HG02763 (cell line): ENCODE data around the gene SV2B.

Experiments used
- ATAC-seq: cut with Tn5 transposase; IDR thresholded peaks from one replicate; pipeline ENCODE4 v1.9.1; 2021; ENCODE audit warnings: mild to moderate bottlenecking, moderate library complexity; ENCODE audit not compliant: unreplicated experiment

SV2B gene

DNA sequence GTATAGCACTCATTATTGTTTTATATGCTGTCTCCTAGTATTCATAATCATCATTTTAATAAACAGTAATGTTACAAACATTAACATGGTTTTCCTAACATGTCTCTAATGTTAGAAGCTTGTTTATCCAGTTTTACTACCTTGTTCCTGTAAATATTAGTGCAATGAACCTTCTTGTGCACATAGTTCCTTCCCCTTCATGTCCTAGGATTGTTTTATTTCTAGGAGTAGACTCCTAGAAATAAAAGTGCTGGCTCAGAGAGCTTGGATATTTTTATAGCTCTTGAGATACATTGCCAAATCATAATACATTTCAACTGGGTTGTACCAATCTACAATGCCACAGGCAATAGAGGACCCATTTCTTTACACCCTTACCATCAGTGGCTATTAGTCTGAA lies 161.3 kb downstream of the SV2B start:
- no peak for ATAC-seq

DNA sequence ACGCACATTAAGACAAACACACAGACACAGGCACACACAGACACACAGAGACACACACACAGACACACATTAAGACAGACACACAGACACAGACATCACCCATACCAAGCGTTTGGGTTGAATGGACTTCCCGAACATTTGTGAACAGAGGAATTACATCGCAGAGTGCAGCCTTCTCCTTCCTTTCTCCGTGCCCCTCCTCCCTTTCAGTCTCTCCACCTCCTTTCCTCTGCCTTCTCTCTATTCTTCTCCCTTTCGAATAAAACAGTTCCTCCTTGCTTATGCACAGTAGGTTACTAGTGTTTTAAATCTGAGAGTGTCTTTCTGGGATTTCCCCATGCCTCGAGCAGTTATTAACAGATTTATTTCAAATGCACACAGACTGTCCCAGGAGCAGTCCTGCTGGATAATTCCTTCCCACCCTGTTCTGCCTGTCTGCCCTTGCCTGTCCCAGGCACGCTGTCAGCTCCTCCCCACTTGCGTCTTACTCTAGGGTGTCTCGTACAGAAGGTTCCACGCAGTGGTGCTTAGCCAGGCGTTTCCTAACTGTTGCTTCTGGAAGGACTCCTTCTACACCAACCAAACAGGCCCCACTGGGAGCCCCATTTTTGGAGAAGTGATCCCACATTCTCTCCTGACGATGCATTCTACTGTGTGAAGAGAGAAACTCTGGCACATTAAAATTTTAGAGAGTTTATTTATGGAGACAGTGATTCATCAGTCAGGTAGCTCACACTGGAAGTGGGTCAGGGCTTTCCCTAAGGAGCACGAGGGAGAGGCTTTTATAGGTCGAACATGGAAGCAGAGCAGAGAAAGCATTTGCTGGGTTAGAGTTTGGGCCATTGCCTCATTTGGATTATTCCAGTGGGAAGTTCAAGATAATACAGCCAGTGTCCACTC lies 163.8 kb downstream of the SV2B start:
- no peak for ATAC-seq

DNA sequence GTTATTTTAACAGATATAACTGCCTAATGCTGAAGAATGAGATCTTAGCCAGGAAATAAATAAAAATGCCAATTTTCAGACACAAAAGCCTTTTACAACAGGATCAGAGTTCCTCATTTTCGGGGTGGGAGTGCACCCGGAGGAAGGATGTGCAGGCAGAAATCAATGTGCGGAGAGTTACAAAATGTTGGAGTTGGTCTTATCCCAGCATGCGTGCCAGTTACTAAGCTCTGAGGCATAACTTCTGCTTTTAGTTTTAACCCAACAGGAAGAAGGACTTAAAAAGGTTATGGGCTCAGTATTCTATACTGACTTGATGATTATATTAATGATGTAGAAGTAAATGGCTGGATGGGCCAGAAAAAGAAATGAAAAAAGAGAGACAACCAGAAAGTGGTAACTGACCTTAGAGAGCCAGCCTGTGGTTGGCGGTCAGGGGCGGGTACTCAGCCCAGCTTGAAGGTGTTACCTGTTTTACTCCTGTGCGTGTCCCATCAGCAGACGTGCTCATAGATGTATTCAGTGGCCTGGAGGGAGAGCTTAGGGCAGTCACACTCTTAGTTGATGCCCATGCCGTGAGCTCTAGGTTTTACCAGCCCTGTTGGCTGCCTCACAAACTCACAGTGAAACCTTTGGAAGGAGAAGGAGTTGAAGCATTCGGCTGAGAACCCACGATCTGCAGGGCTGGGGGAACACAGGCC lies 164.7 kb downstream of the SV2B start:
- ATAC-seq, result no peak

DNA sequence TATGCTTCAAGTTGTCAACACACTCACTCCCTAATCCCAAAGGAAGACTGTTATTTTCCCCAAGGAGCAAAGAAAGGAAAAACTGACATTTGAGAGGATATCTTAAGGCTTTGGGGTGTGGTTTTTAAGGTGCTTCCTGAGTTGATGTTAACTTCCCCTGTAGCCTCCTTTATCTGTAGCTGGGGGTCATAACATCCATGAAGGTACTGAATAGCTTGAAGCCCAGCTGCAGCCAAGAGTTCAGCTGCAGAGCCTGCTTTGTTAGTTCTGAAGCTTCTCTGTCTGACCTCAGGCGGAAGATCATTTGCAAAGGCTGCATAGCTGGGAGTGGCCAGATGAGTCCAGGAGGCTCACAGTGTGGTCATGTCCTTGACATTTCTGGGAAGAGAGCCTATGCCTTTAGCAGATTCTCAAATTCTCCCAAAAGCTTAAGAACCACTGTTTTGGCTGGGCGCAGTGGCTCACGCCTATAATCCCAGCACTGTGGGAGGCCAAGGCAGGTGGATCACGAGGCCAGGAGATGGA lies 165.4 kb downstream of the SV2B start:
- ATAC-seq, result no peak

DNA sequence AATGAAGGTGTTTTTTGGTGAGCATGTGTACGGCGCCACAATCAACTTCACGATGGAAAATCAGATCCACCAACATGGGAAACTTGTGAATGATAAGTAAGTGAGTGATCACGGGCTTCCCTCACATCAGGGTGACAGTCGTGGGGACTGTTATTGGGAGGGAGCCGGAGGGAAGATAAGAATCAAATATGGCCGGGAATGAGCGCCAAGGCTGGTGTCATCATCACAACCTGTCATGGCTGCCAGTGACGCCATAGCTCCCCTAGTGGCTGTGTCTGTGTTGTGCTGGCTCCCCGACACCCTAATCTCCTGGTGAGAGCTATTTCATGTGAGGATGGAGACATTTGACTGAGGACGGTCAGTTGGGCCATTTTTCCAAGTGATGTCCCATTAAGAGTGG lies 168.5 kb downstream of the SV2B start:
- ATAC-seq, result no peak

DNA sequence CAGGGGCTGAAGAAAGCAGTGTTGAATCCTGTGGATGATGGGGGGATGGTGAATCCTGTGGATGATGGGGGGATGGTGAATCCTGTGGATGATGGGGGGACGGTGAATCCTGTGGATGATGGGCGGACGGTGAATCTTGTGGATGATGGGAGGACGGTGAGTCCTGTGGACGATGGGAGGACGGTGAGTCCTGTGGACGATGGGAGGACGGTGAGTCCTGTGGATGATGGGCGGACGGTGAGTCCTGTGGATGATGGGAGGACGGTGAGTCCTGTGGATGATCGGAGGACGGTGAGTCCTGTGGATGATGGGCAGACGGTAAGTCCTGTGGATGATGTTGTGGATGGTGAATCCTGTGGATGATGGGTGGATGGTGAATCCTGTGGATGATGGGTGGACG lies 170.7 kb downstream of the SV2B start:
- no peak for ATAC-seq

DNA sequence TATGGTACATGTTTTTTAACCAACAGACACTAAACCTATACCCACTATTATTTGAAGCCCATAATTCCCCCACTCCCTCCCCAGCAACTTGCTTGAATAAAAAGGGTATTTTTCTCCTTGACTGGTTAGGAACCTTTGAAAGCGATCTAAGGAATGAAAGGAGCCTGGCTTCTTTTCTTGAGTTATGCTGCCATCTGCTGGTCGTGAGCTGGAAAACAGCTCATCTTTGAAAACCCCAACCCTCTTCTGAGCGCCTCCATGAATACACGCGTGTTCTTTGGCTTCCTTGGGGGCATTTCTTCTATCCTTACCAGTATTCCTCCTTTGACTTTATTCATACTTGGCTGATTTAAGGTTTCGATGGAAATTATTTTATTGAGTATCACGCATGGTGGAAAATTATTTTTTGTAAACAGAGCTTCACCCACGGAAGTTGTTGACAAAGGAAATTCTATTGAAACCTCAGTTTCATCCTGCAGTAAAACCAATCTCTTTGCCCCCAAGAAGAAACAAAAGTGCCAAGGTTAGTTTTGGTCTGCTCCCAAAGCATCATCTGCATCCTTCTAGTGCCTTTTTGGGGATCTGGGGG lies 171.6 kb downstream of the SV2B start:
- no peak for ATAC-seq

DNA sequence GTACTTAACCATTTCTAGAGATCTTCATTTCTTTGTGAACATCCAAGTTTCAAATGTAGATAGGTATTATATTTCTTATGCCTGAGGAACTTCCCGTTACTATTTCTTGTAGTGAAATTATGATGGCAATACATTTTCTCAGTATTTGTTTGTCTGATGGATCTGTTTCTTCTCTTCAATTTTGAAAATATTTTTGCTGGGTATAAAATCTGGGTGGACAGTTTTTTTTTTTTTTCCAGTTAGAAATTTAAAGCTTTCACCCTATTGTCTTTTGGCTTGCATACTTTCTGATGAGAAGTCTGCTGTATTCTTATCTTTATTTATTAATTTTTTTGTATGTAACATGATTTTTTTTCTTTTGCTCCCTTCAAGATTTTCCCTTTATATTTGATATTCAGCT lies 175.8 kb downstream of the SV2B start:
- no peak for ATAC-seq

DNA sequence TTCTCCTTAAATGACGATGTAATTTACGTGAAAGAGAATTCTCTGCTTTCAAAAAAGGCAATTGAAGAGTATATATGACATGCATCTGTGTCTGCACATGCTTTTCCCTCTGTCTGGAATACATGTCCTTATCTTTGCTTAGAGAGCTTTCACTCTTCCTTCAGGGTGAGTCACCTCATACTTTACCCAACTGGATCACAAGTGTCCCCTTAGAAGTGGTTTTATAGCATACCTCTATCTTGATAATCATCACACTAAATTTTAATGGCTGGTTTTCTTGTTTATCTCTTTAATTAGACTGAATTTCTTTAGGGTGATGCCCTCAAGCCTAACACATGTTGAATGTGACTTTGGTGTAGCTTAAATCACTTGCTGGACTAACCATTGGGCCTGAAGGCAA lies 178.9 kb downstream of the SV2B start:
- ATAC-seq, result no peak

DNA sequence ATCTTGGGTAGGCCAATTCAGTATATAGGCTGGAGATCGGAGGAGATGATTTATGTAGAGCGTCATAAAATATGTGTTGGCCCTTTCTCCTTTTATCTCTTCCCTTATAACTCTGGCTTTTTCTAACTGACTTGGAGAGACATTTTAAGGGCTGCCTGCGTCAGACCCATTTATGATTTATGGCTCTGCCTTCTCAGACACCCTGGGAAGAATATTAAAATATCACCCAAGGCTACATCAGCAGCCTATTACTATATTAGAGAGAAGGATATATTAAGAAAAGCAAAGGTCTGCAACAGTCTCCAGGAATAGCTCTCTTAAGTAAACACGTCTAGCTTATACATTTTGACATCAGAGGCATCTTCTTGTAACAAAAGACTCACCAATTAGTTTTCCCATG lies 179.4 kb downstream of the SV2B start:
- ATAC-seq, result no peak

DNA sequence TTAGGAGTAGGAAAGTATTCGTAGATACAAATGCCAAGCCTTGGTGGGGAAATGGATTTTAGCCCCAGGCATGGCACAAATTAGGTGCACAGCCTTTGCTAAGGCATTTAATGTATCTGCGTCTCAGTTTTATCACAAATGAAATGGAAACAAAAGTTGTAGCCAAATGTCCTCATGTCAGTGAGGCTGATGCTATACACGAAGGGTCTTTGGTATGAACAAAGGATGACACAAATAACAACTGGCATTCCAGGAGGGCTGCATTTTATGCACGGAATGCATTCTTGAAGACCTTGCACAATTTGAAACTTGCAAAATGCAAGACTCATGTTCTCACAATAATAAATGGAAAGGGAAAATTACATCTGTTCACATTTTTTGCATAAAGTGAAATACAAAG lies 181.9 kb downstream of the SV2B start:
- ATAC-seq, result no peak

DNA sequence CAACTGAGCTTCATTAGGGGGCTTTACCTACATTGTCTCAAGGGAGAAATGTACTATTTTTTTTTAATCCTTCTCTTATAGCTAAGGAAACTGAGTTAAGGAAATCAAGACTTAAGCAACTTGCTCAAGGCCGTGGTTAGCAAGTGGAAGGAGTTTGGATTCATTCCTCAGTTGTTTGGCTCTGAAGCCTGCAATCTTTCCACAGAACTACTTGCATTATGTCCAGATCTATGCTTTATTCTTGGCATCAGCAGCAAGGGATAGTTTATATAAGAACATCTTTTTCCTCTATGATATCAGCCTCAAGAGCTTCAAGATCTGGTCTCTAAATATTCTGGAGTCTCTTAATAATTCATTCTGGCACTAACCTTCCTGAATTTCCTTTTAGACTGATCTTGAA lies 182.4 kb downstream of the SV2B start:
- no peak for ATAC-seq

DNA sequence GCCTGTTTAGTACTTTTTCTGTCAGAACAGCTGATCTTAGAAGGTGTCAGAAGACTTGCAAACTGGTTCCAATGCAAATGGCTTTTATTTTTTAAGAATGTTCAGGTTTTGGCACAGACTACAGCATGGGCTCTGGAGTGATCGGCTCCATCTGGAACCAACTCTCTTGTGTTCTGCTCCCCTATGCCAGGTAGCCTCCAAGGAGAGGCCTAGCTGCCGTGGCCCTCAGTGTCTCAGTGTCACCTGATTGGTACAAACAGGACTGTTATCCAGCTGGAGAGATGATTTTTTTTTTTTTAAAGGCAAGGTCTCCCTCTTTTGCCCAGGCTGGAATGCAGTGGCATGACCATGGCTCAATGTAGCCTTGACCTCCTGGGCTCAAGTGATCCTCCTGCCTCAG lies 183.1 kb downstream of the SV2B start:
- no peak for ATAC-seq

DNA sequence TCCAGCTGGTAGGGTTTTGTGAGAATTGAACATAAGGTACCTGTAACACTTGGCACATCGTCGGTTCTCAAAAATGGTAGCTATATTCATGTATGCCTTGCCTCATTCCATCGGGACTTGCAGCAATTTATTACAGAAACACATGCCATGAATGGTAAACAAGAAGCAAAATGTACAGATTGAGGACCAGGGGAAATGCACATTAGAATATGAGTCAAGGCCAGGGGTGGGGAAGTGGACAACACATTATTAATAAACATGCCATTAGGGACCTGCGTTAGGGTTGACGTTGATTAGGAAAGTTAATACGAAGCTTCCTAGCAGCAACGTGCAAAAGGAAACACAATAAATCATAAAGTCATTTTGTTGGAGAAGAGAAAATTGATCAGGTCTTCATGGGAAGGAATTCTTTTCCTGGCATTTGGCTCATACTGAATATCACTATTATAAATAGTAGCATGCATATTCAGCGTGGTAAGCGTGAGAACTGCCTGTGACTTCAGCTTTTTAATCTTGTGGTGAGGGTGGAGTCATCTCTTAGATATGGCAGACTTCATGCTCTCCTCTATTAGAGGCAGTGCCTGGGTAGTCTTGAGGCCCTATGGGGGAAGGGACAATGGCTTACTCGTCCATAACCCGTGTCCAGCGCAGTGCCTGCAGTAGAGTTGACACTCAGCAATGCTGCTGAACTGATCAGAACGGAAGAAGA lies 184.9 kb downstream of the SV2B start:
- ATAC-seq, result no peak

DNA sequence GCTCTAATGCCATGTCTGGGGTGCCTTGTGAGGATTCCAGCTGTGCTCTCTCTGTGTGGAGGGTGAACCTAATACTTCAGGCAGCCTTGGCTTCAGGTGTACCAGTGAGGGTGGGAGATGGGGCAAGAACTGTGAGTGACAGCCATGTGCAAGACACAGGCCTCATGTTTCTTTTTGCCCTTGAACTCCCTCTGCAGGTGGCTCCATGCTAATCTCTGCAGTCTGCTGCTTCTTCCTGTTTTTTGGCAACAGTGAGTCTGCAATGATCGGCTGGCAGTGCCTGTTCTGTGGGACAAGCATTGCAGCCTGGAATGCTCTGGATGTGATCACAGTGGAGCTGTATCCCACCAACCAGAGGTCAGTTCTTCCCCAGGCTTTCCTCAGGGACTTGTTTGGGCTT lies 189.3 kb downstream of the SV2B start:
- ATAC-seq, result no peak

DNA sequence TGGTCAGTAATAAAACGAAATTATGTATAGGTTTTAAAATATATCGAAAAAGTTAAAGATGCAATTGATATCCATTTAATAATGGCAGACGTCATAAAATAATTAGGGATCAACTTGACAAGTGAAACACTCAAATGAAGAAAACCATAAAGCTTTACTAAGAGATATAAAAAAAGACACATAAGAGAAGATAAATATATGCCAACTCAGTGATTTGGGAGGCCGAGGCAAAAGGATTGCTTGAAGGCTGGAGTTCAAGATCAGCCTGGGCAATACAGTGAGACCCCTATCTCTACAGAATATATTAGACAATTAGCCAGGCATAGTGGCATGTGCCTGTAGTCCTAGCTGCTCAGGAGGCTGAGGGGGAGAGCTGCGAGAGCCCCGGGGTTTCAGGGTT lies 190.5 kb downstream of the SV2B start:
- no peak for ATAC-seq

DNA sequence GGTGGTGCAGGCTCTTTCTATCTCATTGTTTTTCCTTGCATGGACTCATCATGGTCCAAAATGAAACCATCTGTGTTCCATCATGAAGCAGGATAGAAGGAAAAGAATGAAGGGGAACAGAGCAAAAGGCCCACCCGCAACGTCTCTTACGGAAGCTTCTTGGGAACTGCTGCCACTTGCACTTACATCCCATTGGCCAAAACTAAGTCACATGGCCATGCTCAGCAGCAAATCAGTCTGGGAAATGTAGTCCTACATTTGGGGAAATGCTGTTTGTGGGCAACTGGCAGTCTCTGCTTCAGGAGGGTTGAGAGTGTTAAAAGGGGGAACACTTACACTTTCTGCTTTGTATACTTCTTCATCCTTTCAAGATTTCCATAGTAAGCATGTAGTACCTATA lies 191.6 kb downstream of the SV2B start:
- no peak for ATAC-seq

DNA sequence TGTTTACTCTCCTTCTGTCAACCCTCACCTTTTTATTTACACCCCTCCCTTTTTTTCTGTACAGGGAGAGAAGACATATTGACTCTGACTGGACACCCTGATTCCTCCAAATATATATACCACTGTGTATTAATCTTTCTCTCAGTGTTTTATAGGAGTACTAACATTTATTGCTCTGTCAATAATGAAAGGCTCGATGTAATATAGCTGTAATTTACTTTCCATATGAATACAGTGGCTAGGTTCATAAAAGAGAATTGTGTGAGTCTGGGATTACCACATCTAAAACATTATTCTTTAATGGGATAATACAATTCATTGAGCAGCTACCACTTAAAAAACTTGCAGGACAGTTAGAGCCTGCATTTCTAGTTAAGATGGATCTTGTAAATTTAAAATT lies 194.3 kb downstream of the SV2B start:
- ATAC-seq, result no peak

DNA sequence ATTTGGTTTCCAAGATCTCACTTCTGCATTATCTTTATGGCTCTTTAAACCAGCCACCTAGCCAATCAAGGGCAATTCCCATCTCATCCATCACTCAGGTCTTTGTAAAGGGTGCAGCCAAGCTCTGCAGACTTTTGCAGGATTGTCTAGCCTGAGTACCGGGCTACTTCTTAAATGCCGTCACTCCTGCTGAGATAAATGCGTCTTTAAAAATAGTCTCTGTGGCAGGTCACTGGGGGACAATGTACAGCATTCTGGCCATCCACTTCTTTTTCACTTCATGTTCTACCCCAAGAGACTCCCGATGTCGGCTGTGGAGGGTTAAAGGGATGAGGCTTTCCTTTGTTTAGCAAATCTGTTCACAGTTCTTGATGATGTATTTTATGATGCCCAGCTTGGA lies 194.7 kb downstream of the SV2B start:
- no peak for ATAC-seq

DNA sequence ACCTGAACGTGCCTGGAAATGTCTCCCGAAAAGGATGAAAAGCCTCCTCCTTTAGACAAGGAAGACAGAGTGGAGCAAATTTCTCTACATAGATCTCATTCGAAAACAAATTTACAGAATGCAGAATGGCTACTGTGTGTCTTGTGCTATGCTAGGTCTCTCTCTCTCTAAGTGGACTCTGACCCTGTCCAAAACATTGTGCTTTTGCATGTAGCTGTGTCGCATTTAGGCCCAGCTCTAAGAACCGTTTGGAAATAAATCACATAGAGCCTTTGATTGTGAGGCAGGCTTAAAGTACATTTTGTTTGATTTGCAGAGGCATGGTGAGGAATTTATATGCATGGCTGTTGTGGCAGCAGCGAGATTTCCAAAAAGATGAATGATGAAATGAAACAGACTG lies 198.0 kb downstream of the SV2B start:
- ATAC-seq, result no peak
